22Rv1 (cell line): Measurements from ENCODE around the gene DNM1.

ENCODE experiments used
- H3K27ac ChIP-seq: fragments of 450-650 bp; 2 replicates; pipeline ENCODE4 v1.5.1; 2017
- CTCF ChIP-seq: fragments of 450-650 bp; IDR thresholded peaks from 2 replicates; pipeline ENCODE4 v1.5.1; 2017; ENCODE audit warnings: mild to moderate bottlenecking
- ZFX ChIP-seq: fragments of 450-650 bp; IDR thresholded peaks from 2 replicates; pipeline ENCODE4 v1.6.1; 2017; ENCODE audit warnings: antibody characterized with exemption, borderline replicate concordance

DNM1 gene

GRCh38 chr9:128203024-128203706 lies at the start of gene DNM1:
Gene DNM1 (plus strand): TSS chr9:128203379. CDS start chr9:128203471, 92 bp downstream.
- TF ChIP-seq CTCF, result peak; percentile 99
- TF ChIP-seq ZFX, result no peak

GRCh38 chr9:128153947-128154695 lies 49.1 kb upstream of the DNM1 start:
- no peak overlapping the region for H3K27ac ChIP-seq
- TF ChIP-seq ZFX, result no peak
- no peak for TF ChIP-seq CTCF

More at GRCh38 chr9:128203024-128203706, at the start of gene DNM1:
- H3K27ac ChIP-seq, result no peak within 1 kb of the TSS; the same call in 1 of the 2 replicates

GRCh38 chr9:128155736-128156500 lies 47.3 kb upstream of the DNM1 start:
- TF ChIP-seq CTCF (no peak), ZFX (no peak)
- H3K27ac ChIP-seq, result no peak overlapping the region

- TF ChIP-seq CTCF, result no peak
- TF ChIP-seq ZFX, result no peak
- H3K27ac ChIP-seq, result peak overlapping the region; percentile 63
Measured at GRCh38 chr9:128159522-128159783, 43.7 kb upstream of the DNM1 start.

- peak within 1 kb of the TSS; percentile 63 for H3K27ac ChIP-seq
- TF ChIP-seq ZFX, result no peak
- TF ChIP-seq CTCF, result no peak
Measured at GRCh38 chr9:128159784-128160602, 43.2 kb upstream of the DNM1 start, which contains the start of gene BBLN. Gene BBLN (plus strand): TSS chr9:128160265. CDS start chr9:128160408, 143 bp downstream.

- peak overlapping the region; percentile 63; the same call in 1 of the 2 replicates for H3K27ac ChIP-seq
- TF ChIP-seq ZFX, result no peak
Measured at GRCh38 chr9:128160603-128160987, 42.6 kb upstream of the DNM1 start.
